Esophagus squamous epithelium (tissue), 5 donors: ENCODE data around the gene HOXD10. TPM values are rescaled to one million over a fixed set of nuclear protein-coding genes. Genes with fewer than 3 reads are reported as not detected.

Source experiments
- DNase-seq: peaks from one replicate; lab custom pipeline; 2025; lab: John Stamatoyannopoulos, UW
- H3K27ac ChIP-seq, 4 donors: fragments of 200-600 bp; sonication (generic); one replicate each; pipeline ENCODE4 v1.5.1; 2016 to 2019; ENCODE audit warnings: mild to moderate bottlenecking in 1 of 4
- H3K27me3 ChIP-seq, 4 donors: fragments of 200-600 bp; sonication (generic); 1 replicate in 3 of 4; 2 replicates in 1 of 4; pipeline versions ENCODE4 v1.5.1 to v1.6.0; 2017 to 2021; ENCODE audit warnings: antibody characterized with exemption in 1 of 4
- H3K36me3 ChIP-seq, 3 donors: fragments of 200-600 bp; sonication (generic); one replicate each; pipeline ENCODE4 v1.5.1; 2016 to 2019
- H3K4me1 ChIP-seq, 3 donors: fragments of 200-600 bp; sonication (generic); one replicate each; pipeline ENCODE4 v1.5.1; 2017 to 2019
- H3K4me3 ChIP-seq, 4 donors: fragments of 200-600 bp; sonication (generic); 1 replicate in 3 of 4; 2 replicates in 1 of 4; pipeline ENCODE4 v1.5.1; 2016 to 2019; ENCODE audit warnings: mild to moderate bottlenecking in 2 of 4, moderate library complexity in 1 of 4
- H3K9me3 ChIP-seq, 3 donors: fragments of 200-600 bp; sonication (generic); one replicate each; pipeline ENCODE4 v1.5.1; 2016 to 2019
- POLR2A ChIP-seq, 4 donors: fragments of 450-650 bp; IDR thresholded peaks; one replicate each; pipeline ENCODE4 v1.6.1; 2017; ENCODE audit warnings: antibody characterized with exemption in 4 of 4, mild to moderate bottlenecking in 4 of 4, moderate library complexity in 3 of 4
- WGBS, 2 donors: methylation state at CpG; one replicate each; pipeline ENCODE4 v1.1.5; 2018; 5-methylcytosine and 5-hydroxymethylcytosine counted together
- intact Hi-C: fragments of 100-400 bp; cut with DNase I; formaldehyde crosslinking; loops from one replicate; pipeline ENCODE4 v1.15.0; 2022
- total RNA-seq, 4 donors: library from RNA; depleted of rRNA; stranded (reverse); fragments of >200 nt; gene quantifications; one replicate each; pipeline ENCODE4 v1.1.0, GENCODE V29; 2016
- TF ChIP-seq, protein P1 (sequence below), 6 experiments: fragments of 450-650 bp in 4 of 6; fragments of 200-600 bp in 2 of 6; sonication (generic) in 2 of 6; IDR thresholded peaks; one replicate each; pipeline ENCODE4 v1.5.1; 2016 to 2019; ENCODE audit warnings: antibody characterized with exemption in 6 of 6, mild to moderate bottlenecking in 4 of 6, moderate library complexity in 4 of 6
- donor health status: DM: yes; HTN: yes; CAD: no.

HOXD10 gene
- total RNA-seq, 4 donors from 2014 or later = 0.22 to 0.38 TPM; not detected in 2

DNA sequence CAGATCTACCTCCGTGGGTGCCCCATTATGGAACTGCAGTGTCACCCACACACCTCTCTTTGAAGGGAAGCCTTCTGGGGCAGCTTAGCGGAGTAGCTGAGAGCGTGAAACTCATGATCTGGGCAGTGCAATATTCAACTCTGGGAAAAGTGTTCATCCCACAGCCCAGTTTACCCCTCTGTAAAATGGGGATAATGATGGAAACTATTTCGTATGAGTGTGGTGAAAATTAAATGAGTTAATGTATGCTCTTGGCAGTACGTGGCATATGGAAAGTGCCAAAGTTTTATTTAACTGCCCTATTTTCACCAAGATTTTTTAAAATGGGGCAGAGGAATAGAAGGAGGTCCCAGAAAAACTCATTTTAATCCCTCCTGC, 44.3 kb upstream of the HOXD10 start:
- no peaks in the 10 kb centered on the region for H3K36me3 ChIP-seq
- intact Hi-C loops = no loop called here
- TF ChIP-seq POLR2A (IDR thresholded peaks at IDR 0.05) = no peak
- TF ChIP-seq, protein P1, sequence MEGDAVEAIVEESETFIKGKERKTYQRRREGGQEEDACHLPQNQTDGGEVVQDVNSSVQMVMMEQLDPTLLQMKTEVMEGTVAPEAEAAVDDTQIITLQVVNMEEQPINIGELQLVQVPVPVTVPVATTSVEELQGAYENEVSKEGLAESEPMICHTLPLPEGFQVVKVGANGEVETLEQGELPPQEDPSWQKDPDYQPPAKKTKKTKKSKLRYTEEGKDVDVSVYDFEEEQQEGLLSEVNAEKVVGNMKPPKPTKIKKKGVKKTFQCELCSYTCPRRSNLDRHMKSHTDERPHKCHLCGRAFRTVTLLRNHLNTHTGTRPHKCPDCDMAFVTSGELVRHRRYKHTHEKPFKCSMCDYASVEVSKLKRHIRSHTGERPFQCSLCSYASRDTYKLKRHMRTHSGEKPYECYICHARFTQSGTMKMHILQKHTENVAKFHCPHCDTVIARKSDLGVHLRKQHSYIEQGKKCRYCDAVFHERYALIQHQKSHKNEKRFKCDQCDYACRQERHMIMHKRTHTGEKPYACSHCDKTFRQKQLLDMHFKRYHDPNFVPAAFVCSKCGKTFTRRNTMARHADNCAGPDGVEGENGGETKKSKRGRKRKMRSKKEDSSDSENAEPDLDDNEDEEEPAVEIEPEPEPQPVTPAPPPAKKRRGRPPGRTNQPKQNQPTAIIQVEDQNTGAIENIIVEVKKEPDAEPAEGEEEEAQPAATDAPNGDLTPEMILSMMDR (IDR thresholded peaks at IDR 0.05) = no peak
- H3K4me1 ChIP-seq = peaks cover 7 to 22% (median 11%) of the 10 kb centered on the region in 3 donors
- H3K27ac ChIP-seq = no peak overlapping the region
- H3K9me3 ChIP-seq = no peaks in the 10 kb centered on the region
- peaks cover 20 to 100% (median 62%) of the 10 kb centered on the region in 4 donors for H3K27me3 ChIP-seq
- DNase-seq = no peak
- H3K4me3 ChIP-seq = no peak overlapping the region
- 25 to 62% methylated on average over 2 to 3 of the region's 5 CpGs for WGBS, 2 donors

DNA sequence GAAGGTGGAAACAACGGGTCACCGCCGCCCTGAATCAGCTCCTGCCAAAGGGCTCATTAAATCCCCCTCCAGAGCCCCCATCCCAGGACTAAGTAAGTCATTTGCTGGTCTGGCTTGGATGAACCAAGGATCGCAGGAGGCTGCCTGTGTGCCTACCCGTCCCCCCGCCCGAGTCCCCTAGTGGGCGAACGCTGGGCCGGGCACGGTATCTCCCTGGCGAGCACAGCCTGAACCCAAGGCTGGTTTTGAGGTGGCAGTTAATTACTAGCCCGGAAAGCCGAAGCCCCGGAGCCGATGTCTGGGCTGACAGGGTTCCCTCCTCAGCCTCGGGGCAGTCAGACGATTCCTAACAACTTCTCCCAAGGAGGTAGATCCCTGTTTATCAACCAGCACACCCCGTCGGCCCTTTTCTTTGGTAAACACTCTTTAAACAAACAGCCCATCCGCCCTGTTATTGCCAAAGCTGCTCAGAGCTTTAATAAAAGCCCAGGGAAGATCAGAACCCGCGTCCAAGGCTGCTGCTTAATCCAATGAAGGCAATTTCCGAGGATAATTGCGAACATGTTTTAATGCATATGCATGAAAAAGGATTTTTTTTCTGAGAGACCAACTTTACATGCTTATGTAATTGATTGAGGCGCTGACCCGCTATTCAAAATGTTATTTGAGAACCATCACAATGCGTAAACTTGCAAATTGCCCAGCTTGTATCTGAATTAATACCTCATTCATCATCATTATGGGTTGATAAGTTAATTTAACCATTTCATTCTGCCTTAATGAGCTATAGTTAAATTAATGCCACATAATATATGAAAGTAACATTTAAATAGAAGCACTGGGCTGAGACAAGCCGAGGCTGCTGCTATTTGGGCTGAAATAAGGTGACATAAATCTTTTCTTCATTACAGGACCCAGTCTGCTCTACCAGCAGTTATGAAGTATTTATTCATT, 43.4 kb upstream of the HOXD10 start:
- intact Hi-C loops = no loop called here
- Histone ChIP-seq H3K9me3 (no peaks in the 10 kb centered on the region), H3K27ac (no peak overlapping the region), H3K4me1 (peaks cover 0 to 13% (median 1%) of the 10 kb centered on the region in 3 donors), H3K27me3 (peaks cover 23 to 100% (median 58%) of the 10 kb centered on the region in 4 donors), H3K36me3 (no peaks in the 10 kb centered on the region), H3K4me3 (no peak overlapping the region)
- no peak for DNase-seq
- TF ChIP-seq, protein P1 (IDR thresholded peaks at IDR 0.05) = no peak
- no peak for TF ChIP-seq POLR2A (IDR thresholded peaks at IDR 0.05)
- 8 to 10% methylated on average over 9 to 21 of the region's 29 CpGs for WGBS, 2 donors

DNA sequence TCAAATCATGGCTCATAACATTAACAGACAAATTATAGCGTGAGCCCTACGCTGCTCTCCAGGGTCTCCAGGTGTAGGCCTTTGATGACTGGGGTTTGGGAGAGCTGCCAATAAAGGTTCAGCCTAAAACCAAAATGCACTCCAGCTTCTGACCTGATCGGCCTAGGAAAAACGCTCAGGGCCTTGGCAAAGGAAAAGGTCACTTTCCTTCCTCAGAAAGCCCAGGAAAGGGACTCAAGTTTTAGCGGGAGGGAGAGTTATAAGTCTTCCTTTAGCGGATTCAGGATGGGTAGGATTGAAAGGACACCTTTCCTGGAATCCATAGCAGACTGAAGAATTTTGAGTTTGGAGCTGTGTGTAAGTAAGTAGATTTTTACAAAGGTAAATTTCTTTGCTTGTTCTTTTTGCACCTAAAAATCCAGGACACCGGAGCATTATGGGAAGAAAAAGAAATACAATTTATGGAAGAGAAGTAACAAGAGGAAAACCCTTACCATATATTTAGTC, 41.6 kb upstream of the HOXD10 start:
- Histone ChIP-seq H3K27ac (no peak overlapping the region), H3K36me3 (no peaks in the 10 kb centered on the region), H3K4me1 (peaks cover 0 to 20% (median 6%) of the 10 kb centered on the region in 3 donors), H3K9me3 (no peaks in the 10 kb centered on the region), H3K27me3 (peaks cover 31 to 100% (median 62%) of the 10 kb centered on the region in 4 donors), H3K4me3 (no peak overlapping the region)
- TF ChIP-seq POLR2A (IDR thresholded peaks at IDR 0.05) = no peak
- no peak for DNase-seq
- WGBS, 2 donors = 34 to 40% methylated on average over 7 of the region's 7 CpGs
- intact Hi-C loops = no loop called here

DNA sequence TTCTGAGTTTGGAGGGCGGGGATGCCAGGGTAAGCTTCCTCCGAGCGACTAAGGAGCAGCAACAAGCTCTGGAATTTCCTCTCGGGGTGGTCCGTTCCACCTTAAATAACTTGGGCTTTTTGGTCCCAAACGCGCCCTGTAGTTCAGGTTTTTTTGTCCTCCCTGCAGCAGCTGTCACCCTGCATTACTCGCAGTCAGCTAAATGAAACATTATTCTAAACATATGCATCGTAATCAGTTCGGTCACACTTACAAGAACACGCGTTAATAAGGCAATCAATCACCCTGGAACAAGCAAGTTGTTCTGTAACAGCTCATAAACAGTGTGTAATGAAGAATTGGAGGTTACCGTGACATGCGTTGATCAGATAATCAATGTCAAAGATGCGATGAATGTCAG, 41.1 kb upstream of the HOXD10 start:
- H3K27ac ChIP-seq = no peak overlapping the region
- H3K4me3 ChIP-seq = no peak overlapping the region
- intact Hi-C loops = no loop called here
- peaks cover 0 to 24% (median 8%) of the 10 kb centered on the region in 3 donors for H3K4me1 ChIP-seq
- 14 to 20% methylated on average over 15 of the region's 15 CpGs for WGBS, 2 donors
- TF ChIP-seq, protein P1 (IDR thresholded peaks at IDR 0.05) = no peak
- TF ChIP-seq POLR2A (IDR thresholded peaks at IDR 0.05) = no peak
- H3K27me3 ChIP-seq = peaks cover 33 to 100% (median 61%) of the 10 kb centered on the region in 4 donors
- H3K9me3 ChIP-seq = peaks cover 0 to 1% (median 0%) of the 10 kb centered on the region in 3 donors
- no peak for DNase-seq
- H3K36me3 ChIP-seq = no peaks in the 10 kb centered on the region

DNA sequence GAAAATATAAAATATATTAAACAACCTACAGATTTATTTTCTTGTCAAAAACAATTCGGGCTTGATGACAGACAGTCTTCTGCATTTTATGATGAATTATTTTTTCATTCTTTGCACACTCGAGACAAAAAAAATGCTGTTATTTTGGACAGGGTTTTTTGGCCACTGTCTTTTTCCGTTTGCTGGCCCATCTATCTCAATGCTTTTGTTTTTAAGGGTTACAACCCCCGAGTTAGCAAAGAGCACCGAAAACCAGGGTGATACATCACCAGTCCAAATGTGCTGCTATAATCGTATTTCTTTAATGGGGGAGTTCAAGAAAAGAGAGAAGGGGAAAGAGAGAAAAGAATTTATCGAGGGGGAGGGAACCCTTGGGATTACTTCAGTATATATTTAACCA, 40.5 kb upstream of the HOXD10 start:
- intact Hi-C loops = no loop called here
- Histone ChIP-seq H3K27ac (no peak overlapping the region), H3K36me3 (no peaks in the 10 kb centered on the region), H3K27me3 (peaks cover 39 to 100% (median 64%) of the 10 kb centered on the region in 4 donors), H3K4me3 (no peak overlapping the region), H3K9me3 (peaks cover 0 to 7% (median under 1%) of the 10 kb centered on the region in 3 donors), H3K4me1 (peaks cover 0 to 28% (median 10%) of the 10 kb centered on the region in 3 donors)
- WGBS, 2 donors = 19 to 28% methylated on average over 7 of the region's 7 CpGs
- DNase-seq = no peak
- TF ChIP-seq, protein P1 (IDR thresholded peaks at IDR 0.05) = no peak
- TF ChIP-seq POLR2A (IDR thresholded peaks at IDR 0.05) = no peak
